HEK293T (cell line): ENCODE data around the gene AP3D1.

Experiments
- HDGF ChIP-seq: fragments of 450-650 bp; IDR thresholded peaks from 2 replicates; pipeline ENCODE4 v1.6.1; 2017; ENCODE audit warnings: antibody characterized with exemption, borderline replicate concordance
- NFRKB ChIP-seq: fragments of 450-650 bp; IDR thresholded peaks from 2 replicates; pipeline ENCODE4 v1.6.1; 2016; ENCODE audit warnings: mild to moderate bottlenecking, moderate library complexity

DNA sequence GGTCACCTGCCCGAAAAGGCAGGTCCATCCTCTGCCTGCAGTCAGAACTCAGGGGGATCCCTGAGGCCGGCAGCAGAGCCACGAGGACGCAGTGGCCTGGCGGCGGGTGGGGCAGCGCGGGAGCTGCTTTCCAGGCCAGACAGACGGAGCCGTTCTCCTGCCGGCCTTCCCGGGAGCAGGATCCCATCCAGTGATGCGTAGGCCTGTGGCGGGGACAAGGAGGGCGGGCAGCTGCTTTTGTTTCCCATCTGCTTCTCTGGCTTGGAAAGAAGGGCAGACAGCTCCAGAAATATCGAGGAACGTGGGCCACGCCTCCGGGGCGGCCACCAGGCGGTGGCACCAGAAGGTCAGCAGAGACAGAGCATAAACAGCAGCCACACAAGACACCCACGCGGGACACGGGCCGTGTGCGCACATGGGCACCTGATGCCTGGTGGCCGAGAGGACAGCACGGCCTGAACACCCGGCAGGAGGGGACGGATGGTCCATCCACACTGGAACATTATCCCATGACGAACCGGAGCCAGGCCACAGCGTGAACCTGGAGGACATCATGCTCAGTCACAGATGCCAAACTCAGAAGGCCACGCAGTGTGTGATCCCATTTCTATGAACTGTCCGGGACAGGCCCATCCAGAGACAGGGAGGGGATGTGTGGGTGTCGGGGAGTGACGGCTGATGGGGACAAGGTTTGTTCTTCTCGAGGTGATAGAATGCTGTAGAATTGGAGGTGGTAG, 86.4 kb downstream of the AP3D1 start:
- TF ChIP-seq NFRKB (no peak), HDGF (no peak)
